GM12878 (cell line): Measurements from ENCODE around the gene HDAC9. TPM values are rescaled to one million over a fixed set of nuclear protein-coding genes. Genes with fewer than 3 reads are reported as not detected.

Experiments used
- ATAC-seq: fragments of 200-7000 bp; cut with Tn5 transposase; 3 replicates; pipeline ENCODE4 v1.9.1; 2020; ENCODE audit warnings: mild to moderate bottlenecking, moderate library complexity
- BruUV-seq: library from RNA; stranded (reverse); fragments of 400-500 nt; replicated peaks from 2 replicates; lab custom pipeline; 2021; lab: Mats Ljungman, UMichigan
- CTCF ChIA-PET: fragments of 300-600 bp; sonication (Branson Sonifier 250); formaldehyde crosslinking; extraction: SDS; loops from one replicate; lab custom pipeline; 2021; ENCODE audit warnings: inconsistent platforms; lab: Yijun Ruan, JAX
- POLR2A ChIA-PET: fragments of 350-600 bp; formaldehyde crosslinking; extraction: SDS; loops from one replicate; lab custom pipeline; 2021; ENCODE audit warnings: inconsistent platforms; lab: Charles Lee
- RAD21 ChIA-PET: fragments of 300-600 bp; sonication (Branson Sonifier 250); formaldehyde crosslinking; loops from one replicate; lab custom pipeline; 2023; ENCODE audit warnings: antibody characterized with exemption; ENCODE audit not compliant: unreplicated experiment; lab: Charles Lee
- SMC1A ChIA-PET: fragments of 300-600 bp; sonication (Branson Sonifier 250); formaldehyde crosslinking; loops from one replicate; lab custom pipeline; 2023; ENCODE audit not compliant: unreplicated experiment, uncharacterized antibody; lab: Charles Lee
- DNase-seq: peaks from one replicate; pipeline ENCODE4 v3.0.0-alpha.2; 2011; ENCODE audit warnings: low read depth, low spot score
- FAIRE-seq: peaks from 3 replicates; lab custom pipeline; 2011; peaks lifted over from hg19 to GRCh38; lab: Jason Lieb, UNC
- H2AFZ ChIP-seq: 2 replicates; pipeline ENCODE4 v1.6.0; 2011; ENCODE audit warnings: low read depth, low read length, control low read depth; ENCODE audit not compliant: control insufficient read depth
- H3K27ac ChIP-seq: 2 replicates; pipeline ENCODE4 v1.5.1; 2011; ENCODE audit warnings: control low read depth; ENCODE audit not compliant: control insufficient read depth, insufficient read depth
- H3K27me3 ChIP-seq, 2 experiments: replicated peaks in 1 of 2; 2 replicates each; pipeline versions ENCODE4 v1.6.0 to v1.6.1; 2011; ENCODE audit warnings: low read length in 1 of 2; ENCODE audit not compliant: control insufficient read depth in 2 of 2, insufficient read depth in 2 of 2
- H3K36me3 ChIP-seq, 2 experiments: 2 replicates each; pipeline ENCODE4 v1.5.1; 2011; ENCODE audit warnings: low read length in 1 of 2; ENCODE audit not compliant: control insufficient read depth in 2 of 2, insufficient read depth in 2 of 2
- H3K4me1 ChIP-seq: 2 replicates; pipeline ENCODE4 v1.6.1; 2011; ENCODE audit warnings: mild to moderate bottlenecking, low read length, moderate library complexity, mixed read lengths; ENCODE audit not compliant: control insufficient read depth, insufficient read depth
- H3K4me2 ChIP-seq: 2 replicates; pipeline ENCODE4 v1.6.0; 2011; ENCODE audit warnings: control low read depth; ENCODE audit not compliant: control insufficient read depth, insufficient read depth
- H3K4me3 ChIP-seq: fragments of 200-600 bp; sonication (generic); 2 replicates; pipeline ENCODE4 v1.5.1; 2016
- H3K79me2 ChIP-seq: 2 replicates; pipeline ENCODE4 v1.6.0; 2011; ENCODE audit warnings: low read length; ENCODE audit not compliant: control insufficient read depth, insufficient read depth
- H3K9ac ChIP-seq: 2 replicates; pipeline ENCODE4 v1.8.0; 2011; ENCODE audit warnings: low read length, control low read depth, mixed read lengths; ENCODE audit not compliant: control insufficient read depth, insufficient read depth
- H3K9me3 ChIP-seq: replicated peaks from 3 replicates; pipeline ENCODE4 v1.5.1; 2011; ENCODE audit warnings: mild to moderate bottlenecking, low read length; ENCODE audit not compliant: control insufficient read depth, insufficient read depth
- H4K20me1 ChIP-seq: 2 replicates; pipeline ENCODE4 v1.6.0; 2011; ENCODE audit not compliant: control insufficient read depth, insufficient read depth
- ELK1 ChIP-seq: IDR thresholded peaks from 2 replicates; pipeline ENCODE4 v1.6.1; 2012; ENCODE audit warnings: low read depth, low read length, improper control_type of control experiment
- LARP7 ChIP-seq: fragments of 450-650 bp; IDR thresholded peaks from 2 replicates; pipeline ENCODE4 v1.6.1; 2017; ENCODE audit warnings: mild to moderate bottlenecking
- PML ChIP-seq: IDR thresholded peaks from 2 replicates; pipeline ENCODE4 v1.6.1; 2012; ENCODE audit warnings: low read length, inconsistent platforms
- RUNX3 ChIP-seq: IDR thresholded peaks from 2 replicates; pipeline ENCODE4 v1.6.1; 2012; ENCODE audit warnings: low read length, inconsistent platforms
- SMAD1 ChIP-seq: fragments of 450-650 bp; IDR thresholded peaks from 2 replicates; pipeline ENCODE4 v1.6.1; 2018; ENCODE audit warnings: mild to moderate bottlenecking, low read depth; ENCODE audit not compliant: partially characterized antibody
- SMARCA5 ChIP-seq: fragments of 450-650 bp; IDR thresholded peaks from 2 replicates; pipeline ENCODE4 v1.6.1; 2017; ENCODE audit warnings: mild to moderate bottlenecking
- SRF ChIP-seq, 2 experiments: IDR thresholded peaks; 2 replicates each; pipeline ENCODE4 v1.6.1; 2011; ENCODE audit warnings: low read depth in 2 of 2, low read length in 2 of 2, mild to moderate bottlenecking in 1 of 2, moderate library complexity in 1 of 2
- TBL1XR1 ChIP-seq: IDR thresholded peaks from 2 replicates; pipeline ENCODE4 v1.6.1; 2012; ENCODE audit warnings: low read depth, low read length, improper control_type of control experiment
- TCF12 ChIP-seq: IDR thresholded peaks from 2 replicates; pipeline ENCODE4 v1.6.1; 2011; ENCODE audit warnings: low read depth, mild to moderate bottlenecking, low read length
- YY1 ChIP-seq: IDR thresholded peaks from 2 replicates; pipeline ENCODE4 v1.6.1; 2011; ENCODE audit warnings: low read depth, mild to moderate bottlenecking, low read length
- ZBTB33 ChIP-seq: fragments of 450-650 bp; IDR thresholded peaks from 2 replicates; pipeline ENCODE4 v1.6.1; 2017; ENCODE audit warnings: mild to moderate bottlenecking
- WGBS: methylation state at CpG from one replicate; pipeline ENCODE4 v1.1.6; 2016; ENCODE audit warnings: low lambda C conversion rate; ENCODE audit not compliant: insufficient replicate concordance, insufficient coverage; ENCODE audit errors: missing lambda C conversion rate; 5-methylcytosine and 5-hydroxymethylcytosine counted together
- in situ Hi-C: fragments of 300-500 bp; cut with MboI; formaldehyde crosslinking; loops from 9 replicates; pipeline ENCODE4 v1.14.3; 2018; ENCODE audit warnings: mixed read lengths
- intact Hi-C: fragments of 100-400 bp; cut with micrococcal nuclease; formaldehyde crosslinking; loops from one replicate; pipeline ENCODE4 v1.14.2; 2022; ENCODE audit not compliant: unreplicated experiment
- polyA plus RNA-seq, 11 experiments: library from polyadenylated mRNA; depleted of rRNA in 4 of 11; unstranded in 6 of 11; stranded (reverse) in 5 of 11; fragments of >200 nt; fragmentation: Nextera tagmentation in 4 of 11; fragmentation: Illumina TruSeq in 1 of 11; extraction: Ambion mirVana in 4 of 11; extraction: Trizol in 1 of 11; gene quantifications; 1 replicate in 1 of 11; 2 replicates in 10 of 11; pipeline versions ENCODE4 v1.2.1 to v1.2.3, GENCODE V29; 2011 to 2016; ENCODE audit warnings: inconsistent platforms in 2 of 11, missing spikeins in 2 of 11, low read depth in 1 of 11
- total RNA-seq, 4 experiments: library from RNA; depleted of rRNA in 3 of 4; stranded (reverse); fragments of >200 nt in 3 of 4; fragmentation: Illumina TruSeq in 1 of 4; extraction: Trizol in 1 of 4; gene quantifications; 2 replicates each; pipeline versions ENCODE4 v1.2.1 to v1.2.3, GENCODE V29; 2013 to 2021
- TF ChIP-seq, protein P1 (sequence below): fragments of 450-650 bp; IDR thresholded peaks from 2 replicates; pipeline ENCODE4 v1.6.1; 2016; ENCODE audit warnings: mild to moderate bottlenecking
- TF ChIP-seq, protein P2 (sequence below): IDR thresholded peaks from 2 replicates; pipeline ENCODE4 v1.6.1; 2011; ENCODE audit warnings: mild to moderate bottlenecking, low read depth, low read length, moderate library complexity; ENCODE audit not compliant: insufficient replicate concordance

HDAC9 gene
- total and polyA plus RNA-seq, 10 of the 15 experiments (the other 5 are each of a cell fraction or from before 2014, with no cell fraction given), result 0.73 to 12.8 (median 0.92) TPM

- BruUV-seq, result no TSS peak
- no peak for TF ChIP-seq SRF (IDR thresholded peaks at IDR 0.05; ENCODE audit: low read depth in 2 of 2, low read length in 2 of 2)
- no peak for TF ChIP-seq RUNX3
- no peak for TF ChIP-seq ELK1
- no peak for TF ChIP-seq SMARCA5
- no peak for TF ChIP-seq TBL1XR1
- TF ChIP-seq, protein P1, sequence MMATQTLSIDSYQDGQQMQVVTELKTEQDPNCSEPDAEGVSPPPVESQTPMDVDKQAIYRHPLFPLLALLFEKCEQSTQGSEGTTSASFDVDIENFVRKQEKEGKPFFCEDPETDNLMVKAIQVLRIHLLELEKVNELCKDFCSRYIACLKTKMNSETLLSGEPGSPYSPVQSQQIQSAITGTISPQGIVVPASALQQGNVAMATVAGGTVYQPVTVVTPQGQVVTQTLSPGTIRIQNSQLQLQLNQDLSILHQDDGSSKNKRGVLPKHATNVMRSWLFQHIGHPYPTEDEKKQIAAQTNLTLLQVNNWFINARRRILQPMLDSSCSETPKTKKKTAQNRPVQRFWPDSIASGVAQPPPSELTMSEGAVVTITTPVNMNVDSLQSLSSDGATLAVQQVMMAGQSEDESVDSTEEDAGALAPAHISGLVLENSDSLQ, result no peak
- no peak for TF ChIP-seq TCF12
- no peak for TF ChIP-seq YY1
- TF ChIP-seq ZBTB33, result no peak
- TF ChIP-seq LARP7, result no peak
- TF ChIP-seq, protein P2, sequence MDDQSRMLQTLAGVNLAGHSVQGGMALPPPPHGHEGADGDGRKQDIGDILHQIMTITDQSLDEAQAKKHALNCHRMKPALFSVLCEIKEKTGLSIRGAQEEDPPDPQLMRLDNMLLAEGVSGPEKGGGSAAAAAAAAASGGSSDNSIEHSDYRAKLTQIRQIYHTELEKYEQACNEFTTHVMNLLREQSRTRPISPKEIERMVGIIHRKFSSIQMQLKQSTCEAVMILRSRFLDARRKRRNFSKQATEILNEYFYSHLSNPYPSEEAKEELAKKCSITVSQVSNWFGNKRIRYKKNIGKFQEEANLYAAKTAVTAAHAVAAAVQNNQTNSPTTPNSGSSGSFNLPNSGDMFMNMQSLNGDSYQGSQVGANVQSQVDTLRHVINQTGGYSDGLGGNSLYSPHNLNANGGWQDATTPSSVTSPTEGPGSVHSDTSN, result no peak
- TF ChIP-seq SMAD1, result no peak
- no peak for TF ChIP-seq PML
- POLR2A ChIA-PET, result interaction anchor here (1.4 kb wide), 1 partner anchor 10 kb away, joined by 3 read pairs; no protein-coding TSS in a partner anchor
- Histone ChIP-seq H3K79me2 (no peaks in the 10 kb centered on the region), H3K9me3 (no peaks in the 10 kb centered on the region), H2AFZ (no peak overlapping the region), H4K20me1 (no peaks in the 10 kb centered on the region), H3K4me1 (no peaks in the 10 kb centered on the region), H3K4me3 (no peak overlapping the region), H3K9ac (no peak overlapping the region), H3K27me3 (no peaks in the 10 kb centered on the region), H3K27ac (no peak overlapping the region), H3K36me3 (no peaks in the 10 kb centered on the region), H3K4me2 (no peak overlapping the region)
- 67% methylated on average over 3 of the region's 3 CpGs for WGBS
- in situ Hi-C loops (no loop called here), intact Hi-C loops (no loop called here)
- RAD21 ChIA-PET, result no interaction called here
- ATAC-seq, result no peak
- no peak for FAIRE-seq
- SMC1A ChIA-PET, result no interaction called here
- CTCF ChIA-PET, result no interaction called here
- DNase-seq, result no peak
Observed at GRCh38 chr7:18524248-18524647, 28.7 kb downstream of the HDAC9 start.
